ENCODE data around the gene SMC6.

SMC6 gene

GRCh38 chr2:17614174-17614930 is 139.3 kb downstream of the SMC6 start:
- DNase-seq: no peak
